Ovary (tissue), 9 donors: ENCODE measurements around the gene MRM2. TPM values are rescaled to one million over a fixed set of nuclear protein-coding genes. Genes with fewer than 3 reads are reported as not detected.

ENCODE experiments used
- DNase-seq, 5 donors: peaks; one replicate each; pipeline ENCODE4 v3.0.0-alpha.2; 2019 to 2020
- H3K27ac ChIP-seq, 2 donors: fragments of 200-600 bp; one replicate each; pipeline versions ENCODE4 v1.5.1 to v1.8.0; 2019 to 2022
- H3K27me3 ChIP-seq: fragments of 200-600 bp; one replicate; pipeline ENCODE4 v1.8.0; 2022
- H3K36me3 ChIP-seq: fragments of 200-600 bp; sonication (generic); one replicate; pipeline ENCODE4 v1.5.1; 2019
- H3K4me1 ChIP-seq: one replicate; pipeline ENCODE4 v1.8.1; 2013; ENCODE audit warnings: mild to moderate bottlenecking, moderate library complexity; ENCODE audit not compliant: insufficient read depth
- H3K4me3 ChIP-seq: fragments of 200-600 bp; sonication (generic); one replicate; pipeline ENCODE4 v1.5.1; 2017
- H3K9me3 ChIP-seq, 2 donors: fragments of 200-600 bp in 1 of 2; sonication (generic) in 1 of 2; one replicate each; pipeline versions ENCODE4 v1.5.1 to v1.8.1; 2013 to 2019; ENCODE audit warnings: mild to moderate bottlenecking in 1 of 2, moderate library complexity in 1 of 2
- EP300 ChIP-seq: sonication (generic); formaldehyde crosslinking; IDR thresholded peaks from one replicate; pipeline ENCODE4 v1.6.1; 2017; ENCODE audit warnings: antibody characterized with exemption
- POLR2A ChIP-seq: fragments of 450-650 bp; IDR thresholded peaks from one replicate; pipeline ENCODE4 v1.6.1; 2017; ENCODE audit warnings: antibody characterized with exemption, mild to moderate bottlenecking, moderate library complexity
- WGBS, 3 donors: extraction: QIAGEN DNeasy Blood & Tissue Kit in 1 of 3; methylation state at CpG; one replicate each; pipeline versions ENCODE4 v1.1.5 to v1.1.7; 2013 to 2017; 5-methylcytosine and 5-hydroxymethylcytosine counted together
- intact Hi-C, 4 donors: fragments of 100-400 bp; cut with DNase I; formaldehyde crosslinking; loops; one replicate each; pipeline versions ENCODE4 v1.11.0 to v1.15.1; 2022 to 2023
- polyA plus RNA-seq, 2 donors: library from polyadenylated mRNA; stranded (reverse); fragments of 200-250 nt in 1 of 2; fragments of 350-450 nt in 1 of 2; fragmentation: Illumina TruSeq in 1 of 2; extraction: RNeasy Lipid Tissue Mini Kit (QIAGEN cat#74804) in 1 of 2; gene quantifications; one replicate each; pipeline ENCODE4 v1.2.3, GENCODE V29; 2013 to 2014
- total RNA-seq, 7 donors: library from RNA; depleted of rRNA in 2 of 7; stranded (reverse); fragments of >200 nt in 2 of 7; fragmentation: NEBNext Ultra II Directional in 3 of 7; extraction: Animal tissue kit (Norgen Biotek cat#: 25700) in 3 of 7; gene quantifications; one replicate each; pipeline versions ENCODE4 v1.1.0 to v1.2.4, GENCODE V29; 2016 to 2023
- TF ChIP-seq, protein P1 (sequence below), 3 donors: fragments of 450-650 bp in 2 of 3; fragments of 200-600 bp in 1 of 3; IDR thresholded peaks; one replicate each; pipeline versions ENCODE4 v1.5.1 to v1.8.0; 2016 to 2022; ENCODE audit warnings: antibody characterized with exemption in 3 of 3, mild to moderate bottlenecking in 1 of 3
- donor health status: DM: no; HTN: no; CAD: no; lungs with moderate emphysema.
- donor health status: DM: no; HTN: no; CAD: no.
- donor health status: Bipolar disorder and iron deficiency.
- donor health status: DM: yes; HTN: yes; CAD: no.
- donor health status: DM: no; HTN: no; CAD: no.
- donor health status: DM: yes; HTN: yes; CAD: no.

Gene MRM2
- total and polyA plus RNA-seq, 9 donors = 12.6 to 28.5 (median 21.4) TPM

DNA sequence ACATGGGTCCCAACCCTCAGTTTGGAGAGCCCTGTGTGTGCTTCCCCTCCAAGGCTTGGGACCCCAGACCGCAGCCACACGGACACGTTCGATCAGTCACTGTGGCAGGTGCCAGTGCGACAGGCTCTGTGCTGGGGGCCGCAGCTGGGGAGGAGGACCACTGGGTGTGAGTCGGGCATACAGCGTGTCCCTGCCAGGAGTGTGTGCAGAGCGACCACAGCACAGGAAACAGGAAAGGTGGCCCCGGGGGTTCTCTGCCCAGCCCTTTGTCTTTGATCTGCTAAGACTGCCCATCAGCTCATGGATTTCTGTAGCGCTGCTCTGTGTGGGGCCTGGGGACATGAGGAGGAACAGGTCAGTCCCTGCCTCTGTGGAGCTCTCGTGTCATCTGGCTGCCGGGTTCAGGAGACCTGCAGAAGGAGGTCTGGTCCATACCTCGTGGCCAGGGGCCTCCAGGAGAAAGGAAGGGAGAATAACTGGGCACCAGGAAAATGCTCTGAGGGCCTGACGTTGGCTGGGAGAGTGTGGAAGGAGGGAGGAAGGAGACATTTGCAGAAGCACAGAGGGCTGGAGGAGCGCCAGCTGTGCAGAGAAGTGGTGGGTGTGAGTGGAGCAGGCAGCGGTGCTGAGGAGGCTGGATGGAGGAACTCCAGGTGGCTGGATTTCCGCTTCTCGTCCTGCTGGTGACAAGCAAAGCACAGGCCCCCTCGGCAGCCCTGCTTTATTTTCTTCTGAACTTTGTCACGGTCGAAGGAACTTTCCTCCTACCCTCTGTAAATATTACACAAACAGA is 4.1 kb upstream of the MRM2 start:
- Histone ChIP-seq H3K4me1 (no peaks in the 10 kb centered on the region), H3K36me3 (no peaks in the 10 kb centered on the region), H3K27me3 (no peaks in the 10 kb centered on the region), H3K27ac (no peak overlapping the region), H3K4me3 (no peak overlapping the region), H3K9me3 (no peaks in the 10 kb centered on the region)
- no peak for DNase-seq
- TF ChIP-seq, protein P1, sequence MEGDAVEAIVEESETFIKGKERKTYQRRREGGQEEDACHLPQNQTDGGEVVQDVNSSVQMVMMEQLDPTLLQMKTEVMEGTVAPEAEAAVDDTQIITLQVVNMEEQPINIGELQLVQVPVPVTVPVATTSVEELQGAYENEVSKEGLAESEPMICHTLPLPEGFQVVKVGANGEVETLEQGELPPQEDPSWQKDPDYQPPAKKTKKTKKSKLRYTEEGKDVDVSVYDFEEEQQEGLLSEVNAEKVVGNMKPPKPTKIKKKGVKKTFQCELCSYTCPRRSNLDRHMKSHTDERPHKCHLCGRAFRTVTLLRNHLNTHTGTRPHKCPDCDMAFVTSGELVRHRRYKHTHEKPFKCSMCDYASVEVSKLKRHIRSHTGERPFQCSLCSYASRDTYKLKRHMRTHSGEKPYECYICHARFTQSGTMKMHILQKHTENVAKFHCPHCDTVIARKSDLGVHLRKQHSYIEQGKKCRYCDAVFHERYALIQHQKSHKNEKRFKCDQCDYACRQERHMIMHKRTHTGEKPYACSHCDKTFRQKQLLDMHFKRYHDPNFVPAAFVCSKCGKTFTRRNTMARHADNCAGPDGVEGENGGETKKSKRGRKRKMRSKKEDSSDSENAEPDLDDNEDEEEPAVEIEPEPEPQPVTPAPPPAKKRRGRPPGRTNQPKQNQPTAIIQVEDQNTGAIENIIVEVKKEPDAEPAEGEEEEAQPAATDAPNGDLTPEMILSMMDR (IDR thresholded peaks at IDR 0.05) = no peak
- no peak for TF ChIP-seq EP300
- intact Hi-C loops = loop anchor here in 2 of 4 donors (10.0 kb wide), 1 partner anchor 109 kb away; the partner anchor contains the start of gene EIF3B (in 2 of the 2)
- 53 to 58% (median 57%) methylated on average over 22 of the region's 22 CpGs for WGBS, 3 donors

DNA sequence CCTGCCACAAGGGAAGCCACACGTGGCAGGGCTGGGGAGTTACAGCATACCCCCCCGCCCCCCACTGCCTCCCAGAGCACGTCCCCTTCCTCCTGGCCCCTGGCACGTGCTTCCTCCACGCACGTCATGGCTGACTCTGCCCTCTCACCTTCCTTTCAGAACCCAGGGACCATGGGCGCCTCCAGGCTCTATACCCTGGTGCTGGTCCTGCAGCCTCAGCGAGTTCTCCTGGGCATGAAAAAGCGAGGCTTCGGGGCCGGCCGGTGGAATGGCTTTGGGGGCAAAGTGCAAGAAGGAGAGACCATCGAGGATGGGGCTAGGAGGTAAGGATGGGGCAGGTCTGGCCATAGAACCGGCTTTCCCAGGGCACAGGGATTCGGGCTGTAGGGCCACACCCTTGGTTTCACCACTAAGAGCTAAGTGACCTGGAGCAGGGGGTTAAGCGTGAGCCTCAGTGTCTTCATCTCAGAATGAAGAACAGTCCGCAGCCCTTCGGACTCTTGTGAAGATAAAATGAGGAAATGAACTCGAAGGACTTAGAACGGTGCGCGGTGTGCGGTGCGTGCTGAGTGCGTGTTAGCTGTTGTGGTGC is 2.5 kb upstream of the MRM2 start:
- Histone ChIP-seq H3K4me3 (no peak overlapping the region), H3K27ac (no peak overlapping the region), H3K36me3 (no peaks in the 10 kb centered on the region), H3K9me3 (no peaks in the 10 kb centered on the region), H3K4me1 (no peaks in the 10 kb centered on the region), H3K27me3 (no peaks in the 10 kb centered on the region)
- WGBS, 3 donors = 84 to 86% (median 85%) methylated on average over 25 of the region's 25 CpGs
- TF ChIP-seq POLR2A (no peak), EP300 (no peak)
- TF ChIP-seq, protein P1 (IDR thresholded peaks at IDR 0.05) = no peak
- intact Hi-C loops = loop anchor here in 2 of 4 donors (10.0 kb wide), 1 partner anchor 110 kb away; the partner anchor contains the start of gene EIF3B (in 2 of the 2)
- DNase-seq = no peak

DNA sequence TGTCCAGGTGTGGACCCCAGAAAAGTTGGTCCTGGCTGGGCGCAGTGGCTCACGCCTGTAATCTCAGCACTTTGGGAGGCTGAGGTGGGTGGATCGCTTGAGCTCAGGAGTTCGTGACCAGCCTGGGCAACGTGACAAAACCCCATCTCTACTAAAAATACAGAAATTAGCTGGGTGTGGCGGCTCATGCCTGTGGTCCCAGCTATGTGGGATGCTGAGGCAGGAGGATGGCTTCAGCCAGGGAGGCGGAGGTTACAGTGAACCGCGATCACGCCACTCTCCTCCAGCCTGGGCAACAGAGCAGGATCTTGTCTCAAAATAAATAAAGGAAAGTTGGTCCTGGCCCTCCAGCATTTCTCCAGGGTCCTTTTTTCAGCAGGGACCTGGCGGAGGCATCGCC is 1.5 kb upstream of the MRM2 start:
- intact Hi-C loops = loop anchor here in 2 of 4 donors (10.0 kb wide), 1 partner anchor 111 kb away; the partner anchor contains the start of gene EIF3B (in 2 of the 2)
- WGBS, 3 donors = 72 to 78% (median 77%) methylated on average over 12 of the region's 12 CpGs

More for the DNA sequence above, 1.5 kb upstream of the MRM2 start:
- Histone ChIP-seq H3K27me3 (no peaks in the 10 kb centered on the region), H3K27ac (no peak overlapping the region), H3K36me3 (no peaks in the 10 kb centered on the region), H3K4me3 (no peak overlapping the region), H3K9me3 (no peaks in the 10 kb centered on the region), H3K4me1 (no peaks in the 10 kb centered on the region)
- DNase-seq = no peak
- no peak for TF ChIP-seq EP300
- no peak for TF ChIP-seq POLR2A
- TF ChIP-seq, protein P1 (IDR thresholded peaks at IDR 0.05) = no peak
